ENCODE measurements around the gene MPPED2.

Gene MPPED2

DNA sequence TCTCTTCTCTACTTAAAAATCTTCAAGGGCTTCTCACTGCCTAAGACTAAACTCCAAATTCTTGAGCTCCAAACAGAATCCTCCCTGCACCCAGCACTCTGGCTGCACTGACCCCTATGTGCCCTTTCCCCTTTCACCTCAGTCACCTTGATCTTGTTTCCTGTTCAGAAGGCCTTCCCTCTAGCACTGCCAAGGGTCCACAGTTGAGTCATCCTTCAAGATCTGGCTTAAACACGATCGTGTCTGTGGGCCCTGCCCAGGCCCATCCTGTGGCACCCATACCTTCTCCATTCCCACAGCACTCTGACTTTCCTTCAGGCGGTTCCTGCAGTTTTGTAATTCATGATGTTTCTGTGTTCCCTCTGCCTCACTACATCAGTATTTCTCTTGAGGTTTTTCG lies 134.0 kb downstream of the MPPED2 start:
- Histone ChIP-seq H3K4me3 (no peak overlapping the region), H3K27ac (peak overlapping the region in 1 of 2 donors; percentile 9)
- no peak for DNase-seq (ENCODE audit: low spot score)
- TF ChIP-seq, protein P1, sequence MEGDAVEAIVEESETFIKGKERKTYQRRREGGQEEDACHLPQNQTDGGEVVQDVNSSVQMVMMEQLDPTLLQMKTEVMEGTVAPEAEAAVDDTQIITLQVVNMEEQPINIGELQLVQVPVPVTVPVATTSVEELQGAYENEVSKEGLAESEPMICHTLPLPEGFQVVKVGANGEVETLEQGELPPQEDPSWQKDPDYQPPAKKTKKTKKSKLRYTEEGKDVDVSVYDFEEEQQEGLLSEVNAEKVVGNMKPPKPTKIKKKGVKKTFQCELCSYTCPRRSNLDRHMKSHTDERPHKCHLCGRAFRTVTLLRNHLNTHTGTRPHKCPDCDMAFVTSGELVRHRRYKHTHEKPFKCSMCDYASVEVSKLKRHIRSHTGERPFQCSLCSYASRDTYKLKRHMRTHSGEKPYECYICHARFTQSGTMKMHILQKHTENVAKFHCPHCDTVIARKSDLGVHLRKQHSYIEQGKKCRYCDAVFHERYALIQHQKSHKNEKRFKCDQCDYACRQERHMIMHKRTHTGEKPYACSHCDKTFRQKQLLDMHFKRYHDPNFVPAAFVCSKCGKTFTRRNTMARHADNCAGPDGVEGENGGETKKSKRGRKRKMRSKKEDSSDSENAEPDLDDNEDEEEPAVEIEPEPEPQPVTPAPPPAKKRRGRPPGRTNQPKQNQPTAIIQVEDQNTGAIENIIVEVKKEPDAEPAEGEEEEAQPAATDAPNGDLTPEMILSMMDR (IDR thresholded peaks at IDR 0.05) = no peak

DNA sequence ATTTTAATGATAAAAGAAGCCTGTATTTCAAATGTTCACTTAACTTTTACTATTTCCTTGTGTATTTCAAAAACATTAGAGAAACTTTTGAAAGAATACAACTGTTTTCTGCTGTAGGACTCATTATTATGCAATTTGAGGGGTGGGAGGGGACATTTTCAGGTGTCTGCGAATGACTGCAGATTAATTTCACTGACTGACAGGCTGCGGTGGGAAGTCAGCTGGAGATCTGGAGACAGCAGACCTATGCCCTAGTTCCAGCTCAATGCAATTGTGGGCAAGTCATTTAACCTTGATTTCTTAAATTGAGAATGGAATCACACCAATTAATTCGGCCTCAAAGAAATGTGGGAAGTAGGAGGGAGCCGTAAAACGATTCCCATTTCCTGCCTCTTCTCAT lies 134.5 kb downstream of the MPPED2 start:
- Histone ChIP-seq H3K27ac (peak overlapping the region in 1 of 2 donors; percentile 9), H3K4me3 (no peak overlapping the region)
- no peak for DNase-seq (ENCODE audit: low spot score)
- TF ChIP-seq, protein P1 (IDR thresholded peaks at IDR 0.05) = no peak

DNA sequence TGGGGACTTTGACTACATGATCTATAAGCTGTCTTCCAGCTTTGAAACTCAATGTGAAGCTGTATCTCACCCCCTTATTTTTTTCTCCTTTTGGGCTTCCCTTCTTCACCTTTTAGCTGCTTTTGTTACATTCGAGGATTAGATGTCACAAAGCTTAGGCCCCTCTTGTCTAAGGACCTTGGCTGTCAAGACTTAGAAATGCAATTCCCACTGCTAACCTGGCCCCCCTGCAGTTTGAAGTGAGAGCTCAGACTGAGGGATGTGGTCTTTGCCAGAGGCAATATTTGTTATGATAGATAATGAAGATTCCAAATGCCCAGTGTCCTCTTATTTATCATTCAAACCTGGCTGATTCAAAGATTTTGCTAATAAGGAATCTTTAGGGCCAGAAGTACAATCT lies 135.0 kb downstream of the MPPED2 start:
- TF ChIP-seq, protein P1 (IDR thresholded peaks at IDR 0.05) = no peak
- no peak overlapping the region for H3K27ac ChIP-seq
- H3K4me3 ChIP-seq = no peak overlapping the region
- DNase-seq (ENCODE audit: low spot score) = no peak

DNA sequence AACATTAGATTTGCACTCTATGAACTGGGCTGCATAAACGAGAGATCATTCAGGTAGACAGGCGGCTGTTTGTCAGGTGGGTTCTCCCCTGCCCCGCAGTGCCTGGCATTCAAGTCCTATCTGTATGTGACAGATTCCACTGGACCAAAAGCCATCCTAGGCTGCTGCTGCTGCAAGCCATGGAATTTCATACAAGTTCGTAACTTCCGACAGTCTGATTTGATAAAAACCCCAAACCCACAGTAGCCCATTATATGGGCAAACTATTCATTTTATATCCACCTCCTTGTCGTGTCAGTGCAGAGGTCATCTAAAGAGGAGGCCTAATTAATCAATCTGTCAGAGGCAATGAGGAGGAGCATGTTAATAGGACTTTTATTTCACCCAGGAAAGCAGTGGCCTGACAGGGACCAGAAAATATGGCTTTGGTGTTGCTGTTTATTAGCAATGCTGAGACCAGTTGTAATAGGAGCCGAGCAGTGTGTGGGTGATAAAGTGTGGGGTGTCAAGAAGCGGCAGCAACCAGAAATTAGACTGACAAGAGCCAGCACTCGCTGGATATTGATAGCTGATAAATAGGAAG lies 139.0 kb downstream of the MPPED2 start:
- Histone ChIP-seq H3K27ac (no peak overlapping the region), H3K4me3 (no peak overlapping the region)
- TF ChIP-seq, protein P1 (IDR thresholded peaks at IDR 0.05) = no peak
- DNase-seq (ENCODE audit: low spot score) = no peak

DNA sequence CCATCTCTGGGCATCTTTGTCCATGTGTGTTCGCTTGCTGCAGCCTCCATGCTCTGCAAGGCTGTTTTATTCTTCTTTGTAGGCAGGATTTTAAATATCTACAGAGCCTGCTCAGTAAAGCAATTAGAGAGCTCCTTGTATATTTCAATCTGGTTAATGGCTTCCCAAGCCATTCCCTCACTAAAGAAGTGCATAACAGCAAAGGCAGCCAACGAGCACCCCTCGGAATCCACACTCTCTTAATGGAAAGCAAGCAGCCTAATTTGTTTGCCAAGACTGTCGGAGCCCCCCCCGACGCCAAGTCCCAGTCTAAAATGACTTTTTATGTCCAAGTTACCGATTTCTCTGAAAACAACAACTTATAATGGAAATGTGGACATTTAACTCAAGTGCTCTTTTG lies 139.6 kb downstream of the MPPED2 start:
- no peak overlapping the region for H3K4me3 ChIP-seq
- DNase-seq (ENCODE audit: low spot score) = no peak
- H3K27ac ChIP-seq = no peak overlapping the region

DNA sequence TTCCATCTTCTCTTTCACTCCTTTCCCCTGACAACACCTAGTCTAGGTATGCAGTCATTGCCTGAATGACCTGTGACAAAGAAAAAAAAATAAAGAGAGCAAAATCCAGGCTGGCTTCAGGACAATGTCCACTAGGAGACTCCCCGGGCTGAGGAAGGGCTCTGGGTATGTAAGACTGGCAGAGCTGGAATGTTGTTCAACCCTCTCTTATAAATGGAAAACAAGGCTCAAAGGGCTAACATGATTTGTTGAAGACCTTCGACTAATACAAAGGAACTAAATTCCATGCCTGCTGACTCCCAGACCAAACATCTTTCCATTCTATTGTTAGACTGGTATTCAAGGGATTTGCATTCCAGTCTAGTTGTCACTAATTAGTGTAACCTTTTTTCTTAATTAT lies 141.1 kb downstream of the MPPED2 start:
- TF ChIP-seq, protein P1 (IDR thresholded peaks at IDR 0.05) = no peak
- Histone ChIP-seq H3K4me3 (no peak overlapping the region), H3K27ac (no peak overlapping the region)
- DNase-seq (ENCODE audit: low spot score) = no peak

More for the DNA sequence above, 139.6 kb downstream of the MPPED2 start:
- TF ChIP-seq, protein P1 (IDR thresholded peaks at IDR 0.05) = no peak

DNA sequence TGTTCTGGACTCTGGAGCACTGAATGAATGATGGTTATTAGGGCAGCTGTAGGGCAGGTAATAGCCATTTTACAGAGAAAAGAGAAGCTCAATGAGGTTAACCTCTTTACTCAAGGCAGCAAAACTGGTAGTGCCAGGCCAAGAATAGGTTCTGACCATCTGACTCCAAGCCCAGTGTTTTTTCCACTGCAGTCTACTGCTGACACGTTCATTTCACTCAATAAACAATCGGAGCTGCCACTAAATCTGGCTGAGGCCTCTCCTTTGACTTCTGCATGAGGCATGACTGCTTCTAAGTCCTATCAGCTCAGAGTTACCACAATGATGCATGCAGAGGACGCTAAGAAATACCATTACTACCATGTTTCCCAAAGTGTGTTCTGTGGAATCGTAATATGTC lies 145.6 kb downstream of the MPPED2 start:
- no peak for DNase-seq (ENCODE audit: low spot score)
- TF ChIP-seq, protein P1 (IDR thresholded peaks at IDR 0.05) = no peak
- Histone ChIP-seq H3K27ac (no peak overlapping the region), H3K4me3 (no peak overlapping the region)

Data from coronary artery (tissue), 2 donors.